ENCODE measurements around the gene FOXE1.

Gene FOXE1

GRCh38 chr9:97853056-97853843 lies at the start of gene FOXE1:
TSS of gene FOXE1 (plus strand) at chr9:97853226. CDS start at chr9:97853915, 689 bp downstream.
- no peak for FAIRE-seq

GRCh38 chr9:97804059-97804365 lies 49.0 kb upstream of the FOXE1 start:
- no peak for FAIRE-seq

- FAIRE-seq, result no peak
These were observed 46.3 kb upstream of the FOXE1 start for GRCh38 chr9:97806721-97807120.

GRCh38 chr9:97807681-97808080 lies 45.3 kb upstream of the FOXE1 start:
- no peak for FAIRE-seq

GRCh38 chr9:97808415-97808814 lies 44.6 kb upstream of the FOXE1 start:
- FAIRE-seq, result no peak

- no peak for FAIRE-seq
These were observed 44.1 kb upstream of the FOXE1 start for GRCh38 chr9:97808972-97809371.

- no peak for FAIRE-seq
These were observed 43.2 kb upstream of the FOXE1 start for GRCh38 chr9:97809666-97810344.

- no peak for FAIRE-seq
These were observed 41.3 kb upstream of the FOXE1 start for GRCh38 chr9:97811533-97812246.

- no peak for FAIRE-seq
These were observed 40.8 kb upstream of the FOXE1 start for GRCh38 chr9:97812247-97812543.

GRCh38 chr9:97813072-97813471 lies 40.0 kb upstream of the FOXE1 start:
- no peak for FAIRE-seq

GRCh38 chr9:97819735-97820134 lies 33.3 kb upstream of the FOXE1 start:
- no peak for FAIRE-seq

GRCh38 chr9:97820373-97820772 lies 32.7 kb upstream of the FOXE1 start:
- no peak for FAIRE-seq

- no peak for FAIRE-seq
These were observed 21.9 kb upstream of the FOXE1 start for GRCh38 chr9:97830884-97831829.

GRCh38 chr9:97831843-97832636 lies 21.0 kb upstream of the FOXE1 start:
- no peak for FAIRE-seq

- no peak for FAIRE-seq
These were observed 12.5 kb upstream of the FOXE1 start for GRCh38 chr9:97840521-97840920.

GRCh38 chr9:97842960-97843359 lies 10.1 kb upstream of the FOXE1 start:
- no peak for FAIRE-seq

- FAIRE-seq, result no peak
These were observed 7.9 kb upstream of the FOXE1 start for GRCh38 chr9:97845130-97845529.

- no peak for FAIRE-seq
These were observed 7.3 kb upstream of the FOXE1 start for GRCh38 chr9:97845763-97846162.

- no peak for FAIRE-seq
These were observed 6.7 kb upstream of the FOXE1 start for GRCh38 chr9:97846347-97846746.

- FAIRE-seq, result no peak
These were observed 5.4 kb upstream of the FOXE1 start for GRCh38 chr9:97847474-97848214.

- no peak for FAIRE-seq
These were observed 4.9 kb upstream of the FOXE1 start for GRCh38 chr9:97848215-97848479.
